ENCODE data around the gene KIF26A. TPM values are rescaled to one million over a fixed set of nuclear protein-coding genes. Genes with fewer than 3 reads are reported as not detected.

KIF26A gene
- polyA plus RNA-seq, 4 donors: 0.27 to 8.6 (median 4.8) TPM; not detected in 1

DNA sequence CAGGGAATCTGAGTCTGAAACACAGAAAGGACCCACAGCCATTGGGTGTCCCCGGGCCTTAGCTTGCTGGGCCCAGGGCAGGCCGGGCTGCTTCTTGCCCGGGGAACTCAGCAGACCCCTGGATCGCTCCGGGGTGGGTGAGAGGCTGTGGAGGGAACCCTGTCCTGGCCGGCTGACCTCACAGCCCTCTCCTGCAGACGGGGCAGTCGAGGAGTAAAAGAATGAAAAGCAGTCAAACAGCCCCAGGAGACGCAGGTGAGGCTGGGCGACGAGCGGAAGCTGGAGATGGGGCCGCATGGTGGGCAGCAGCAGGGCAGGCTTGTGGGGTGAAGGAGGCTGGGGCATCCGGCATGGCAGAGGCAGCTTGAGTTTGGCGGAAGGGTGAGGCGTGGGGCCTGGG lies 57.0 kb downstream of the KIF26A start:
- WGBS, 3 donors: 91 to 92% (median 91%) methylated on average over 15 to 16 of the region's 16 CpGs
- FAIRE-seq: no peak
- H3K4me3 ChIP-seq (ENCODE audit: low read depth in 1 of 3, low read length in 3 of 3): no peak overlapping the region

GRCh38 chr14:104195878-104196277 lies 57.5 kb downstream of the KIF26A start:
- DNase-seq (no peak), FAIRE-seq (no peak)
- Histone ChIP-seq H3K36me3 (ENCODE audit: control insufficient read depth in 3 of 3, insufficient read depth in 2 of 3, low read depth in 1 of 3, low read length in 3 of 3) (no peaks in the 10 kb centered on the region), H3K9me3 (ENCODE audit: control insufficient read depth in 2 of 2, insufficient read depth in 1 of 2, low read depth in 1 of 2, low read length in 1 of 2) (no peaks in the 10 kb centered on the region), H3K27ac (ENCODE audit: low read depth in 1 of 3, low read length in 2 of 3) (no peak overlapping the region), H3K4me3 (ENCODE audit: low read depth in 1 of 3, low read length in 3 of 3) (no peak overlapping the region), H3K4me1 (ENCODE audit: control insufficient read depth in 3 of 3, insufficient read depth in 2 of 3, low read depth in 1 of 3, low read length in 2 of 3) (no peaks in the 10 kb centered on the region), H3K27me3 (ENCODE audit: control insufficient read depth in 3 of 3, insufficient read depth in 3 of 3, low read length in 3 of 3) (no peaks in the 10 kb centered on the region)
- WGBS, 3 donors: 15 to 40% (median 36%) methylated on average over 17 of the region's 17 CpGs

More for the DNA sequence above, 57.0 kb downstream of the KIF26A start:
- DNase-seq: no peak
- Histone ChIP-seq H3K27me3 (ENCODE audit: control insufficient read depth in 3 of 3, insufficient read depth in 3 of 3, low read length in 3 of 3) (no peaks in the 10 kb centered on the region), H3K36me3 (ENCODE audit: control insufficient read depth in 3 of 3, insufficient read depth in 2 of 3, low read depth in 1 of 3, low read length in 3 of 3) (no peaks in the 10 kb centered on the region), H3K9me3 (ENCODE audit: control insufficient read depth in 2 of 2, insufficient read depth in 1 of 2, low read depth in 1 of 2, low read length in 1 of 2) (no peaks in the 10 kb centered on the region), H3K4me1 (ENCODE audit: control insufficient read depth in 3 of 3, insufficient read depth in 2 of 3, low read depth in 1 of 3, low read length in 2 of 3) (no peaks in the 10 kb centered on the region), H3K27ac (ENCODE audit: low read depth in 1 of 3, low read length in 2 of 3) (no peak overlapping the region)

DNA sequence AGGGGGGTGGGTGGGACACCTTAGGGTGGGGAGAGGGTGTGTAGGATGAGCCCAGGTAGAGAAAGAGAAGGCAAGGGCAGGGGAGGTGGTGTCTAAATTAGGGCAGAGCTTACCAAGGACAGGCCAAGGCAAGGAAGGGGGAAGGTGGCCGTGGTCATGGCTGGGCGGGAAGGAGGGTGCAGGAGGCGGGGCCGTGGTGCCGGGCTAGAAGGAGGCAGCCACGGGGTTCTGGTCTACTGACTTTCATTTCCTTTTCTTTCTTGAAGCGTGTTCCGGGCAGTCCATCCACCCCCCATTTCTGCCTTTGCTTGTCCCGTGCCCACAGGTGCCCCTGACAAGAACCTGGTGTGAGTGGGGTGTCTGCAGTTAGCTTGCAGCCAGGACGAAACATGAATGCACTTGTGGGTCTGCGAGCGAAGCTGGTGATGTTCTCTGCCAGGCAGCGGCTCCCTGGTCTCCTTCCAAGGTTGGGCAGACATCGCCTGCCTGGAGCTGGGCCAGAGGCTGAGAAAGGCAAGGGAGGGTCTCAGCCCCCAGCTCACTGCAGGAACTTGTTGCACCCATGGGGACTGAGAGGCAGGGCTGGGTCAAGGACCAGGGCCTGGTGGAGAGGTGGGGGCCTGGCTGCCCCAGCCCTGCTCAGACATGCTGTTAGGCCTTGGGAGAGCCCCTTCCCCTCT lies 58.2 kb downstream of the KIF26A start:
- Histone ChIP-seq H3K4me1 (ENCODE audit: control insufficient read depth in 3 of 3, insufficient read depth in 2 of 3, low read depth in 1 of 3, low read length in 2 of 3) (no peaks in the 10 kb centered on the region), H3K27ac (ENCODE audit: low read depth in 1 of 3, low read length in 2 of 3) (no peak overlapping the region), H3K4me3 (ENCODE audit: low read depth in 1 of 3, low read length in 3 of 3) (no peak overlapping the region), H3K27me3 (ENCODE audit: control insufficient read depth in 3 of 3, insufficient read depth in 3 of 3, low read length in 3 of 3) (peaks cover 0 to 3% (median 0%) of the 10 kb centered on the region in 3 donors), H3K36me3 (ENCODE audit: control insufficient read depth in 3 of 3, insufficient read depth in 2 of 3, low read depth in 1 of 3, low read length in 3 of 3) (no peaks in the 10 kb centered on the region), H3K9me3 (ENCODE audit: control insufficient read depth in 2 of 2, insufficient read depth in 1 of 2, low read depth in 1 of 2, low read length in 1 of 2) (no peaks in the 10 kb centered on the region)
- FAIRE-seq: no peak
- DNase-seq: no peak
- WGBS, 3 donors: 34 to 52% (median 38%) methylated on average over 12 to 14 of the region's 14 CpGs

DNA sequence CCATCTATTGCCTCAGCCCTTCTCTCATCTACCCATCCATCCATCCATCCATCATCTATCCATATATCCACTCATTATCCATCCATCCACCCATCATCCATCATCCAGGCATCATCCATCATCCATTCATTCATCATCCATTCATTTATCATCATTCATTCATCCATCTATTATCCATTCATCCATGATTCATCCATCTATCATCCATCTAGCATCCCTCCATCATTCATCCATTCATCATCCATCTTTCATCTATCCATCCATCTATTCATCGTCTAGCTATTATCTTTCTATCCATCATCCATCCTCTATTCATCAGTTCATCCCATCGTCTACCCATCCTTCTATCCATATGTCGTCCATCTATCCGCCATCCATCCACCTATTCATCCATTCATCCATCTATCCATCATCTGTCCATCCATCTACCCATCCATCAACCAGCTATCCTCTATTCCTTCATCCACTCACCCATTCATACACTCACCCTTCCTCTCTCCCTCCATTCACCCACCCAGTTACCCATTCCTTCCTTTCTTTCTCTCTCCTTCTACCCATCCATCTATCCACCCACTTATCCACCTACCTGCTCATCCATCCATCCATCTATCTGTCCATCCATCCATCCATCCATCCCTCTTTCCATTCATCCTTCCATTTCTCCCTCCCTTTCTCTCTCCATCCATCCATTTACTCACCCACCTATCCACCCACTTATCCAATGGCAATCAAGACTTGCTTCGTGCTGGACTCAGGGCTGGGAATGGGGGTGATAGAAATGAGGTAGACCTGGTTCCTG lies 59.3 kb downstream of the KIF26A start:
- DNase-seq: no peak
- Histone ChIP-seq H3K9me3 (ENCODE audit: control insufficient read depth in 2 of 2, insufficient read depth in 1 of 2, low read depth in 1 of 2, low read length in 1 of 2) (no peaks in the 10 kb centered on the region), H3K27me3 (ENCODE audit: control insufficient read depth in 3 of 3, insufficient read depth in 3 of 3, low read length in 3 of 3) (peaks cover 0 to 3% (median 0%) of the 10 kb centered on the region in 3 donors), H3K4me3 (ENCODE audit: low read depth in 1 of 3, low read length in 3 of 3) (no peak overlapping the region), H3K36me3 (ENCODE audit: control insufficient read depth in 3 of 3, insufficient read depth in 2 of 3, low read depth in 1 of 3, low read length in 3 of 3) (no peaks in the 10 kb centered on the region), H3K4me1 (ENCODE audit: control insufficient read depth in 3 of 3, insufficient read depth in 2 of 3, low read depth in 1 of 3, low read length in 2 of 3) (no peaks in the 10 kb centered on the region), H3K27ac (ENCODE audit: low read depth in 1 of 3, low read length in 2 of 3) (no peak overlapping the region)
- 90 to 94% (median 93%) methylated on average over 5 of the region's 5 CpGs for WGBS, 3 donors
- FAIRE-seq: no peak

DNA sequence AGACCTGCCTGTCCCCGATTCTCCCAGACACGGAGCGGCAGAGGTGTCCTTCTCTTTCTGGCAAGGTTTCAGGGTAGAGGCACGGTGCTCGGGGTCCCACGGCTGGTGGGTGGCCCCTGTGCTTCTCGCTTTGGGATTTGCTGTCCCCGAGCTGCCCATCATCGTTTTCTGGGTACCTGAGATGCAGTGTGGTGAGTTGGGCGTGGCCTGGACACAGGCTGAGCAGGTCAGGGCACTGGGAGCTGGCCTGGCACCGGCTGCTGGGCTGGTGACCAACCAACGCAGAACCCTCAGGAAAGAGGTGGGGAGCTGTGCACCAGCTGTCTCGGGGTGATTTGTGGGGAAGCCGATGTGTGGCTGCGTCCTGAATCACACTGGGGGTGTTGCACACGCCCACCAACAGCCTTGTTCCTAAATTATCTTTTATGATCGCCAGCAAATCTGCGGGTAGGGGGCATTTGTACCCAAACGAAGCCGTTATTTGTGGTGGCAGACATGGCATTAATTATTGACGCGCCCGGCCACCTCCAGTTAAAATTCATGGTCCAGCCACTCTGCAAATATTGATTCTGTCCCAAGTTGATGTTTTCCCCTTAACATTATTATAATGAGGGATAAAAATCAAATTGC lies 61.0 kb downstream of the KIF26A start:
- WGBS, 3 donors: 66 to 81% (median 67%) methylated on average over 23 of the region's 23 CpGs
- no peaks in the 10 kb centered on the region for H3K9me3 ChIP-seq (ENCODE audit: control insufficient read depth in 2 of 2, insufficient read depth in 1 of 2, low read depth in 1 of 2, low read length in 1 of 2)
- FAIRE-seq (no peak), DNase-seq (no peak)
- peaks cover 0 to 3% (median 0%) of the 10 kb centered on the region in 3 donors for H3K27me3 ChIP-seq (ENCODE audit: control insufficient read depth in 3 of 3, insufficient read depth in 3 of 3, low read length in 3 of 3)
- H3K27ac ChIP-seq (ENCODE audit: low read depth in 1 of 3, low read length in 2 of 3): no peak overlapping the region
- H3K36me3 ChIP-seq (ENCODE audit: control insufficient read depth in 3 of 3, insufficient read depth in 2 of 3, low read depth in 1 of 3, low read length in 3 of 3): no peaks in the 10 kb centered on the region
- no peaks in the 10 kb centered on the region for H3K4me1 ChIP-seq (ENCODE audit: control insufficient read depth in 3 of 3, insufficient read depth in 2 of 3, low read depth in 1 of 3, low read length in 2 of 3)
- no peak overlapping the region for H3K4me3 ChIP-seq (ENCODE audit: low read depth in 1 of 3, low read length in 3 of 3)

GRCh38 chr14:104200106-104200505 lies 61.7 kb downstream of the KIF26A start:
- FAIRE-seq (no peak), DNase-seq (no peak)
- H3K36me3 ChIP-seq (ENCODE audit: control insufficient read depth in 3 of 3, insufficient read depth in 2 of 3, low read depth in 1 of 3, low read length in 3 of 3): no peaks in the 10 kb centered on the region
- H3K9me3 ChIP-seq (ENCODE audit: control insufficient read depth in 2 of 2, insufficient read depth in 1 of 2, low read depth in 1 of 2, low read length in 1 of 2): no peaks in the 10 kb centered on the region
- no peaks in the 10 kb centered on the region for H3K4me1 ChIP-seq (ENCODE audit: control insufficient read depth in 3 of 3, insufficient read depth in 2 of 3, low read depth in 1 of 3, low read length in 2 of 3)
- H3K4me3 ChIP-seq (ENCODE audit: low read depth in 1 of 3, low read length in 3 of 3): no peak overlapping the region
- H3K27ac ChIP-seq (ENCODE audit: low read depth in 1 of 3, low read length in 2 of 3): no peak overlapping the region
- 77 to 84% (median 84%) methylated on average over 14 of the region's 14 CpGs for WGBS, 3 donors
- peaks cover 0 to 3% (median 0%) of the 10 kb centered on the region in 3 donors for H3K27me3 ChIP-seq (ENCODE audit: control insufficient read depth in 3 of 3, insufficient read depth in 3 of 3, low read length in 3 of 3)

DNA sequence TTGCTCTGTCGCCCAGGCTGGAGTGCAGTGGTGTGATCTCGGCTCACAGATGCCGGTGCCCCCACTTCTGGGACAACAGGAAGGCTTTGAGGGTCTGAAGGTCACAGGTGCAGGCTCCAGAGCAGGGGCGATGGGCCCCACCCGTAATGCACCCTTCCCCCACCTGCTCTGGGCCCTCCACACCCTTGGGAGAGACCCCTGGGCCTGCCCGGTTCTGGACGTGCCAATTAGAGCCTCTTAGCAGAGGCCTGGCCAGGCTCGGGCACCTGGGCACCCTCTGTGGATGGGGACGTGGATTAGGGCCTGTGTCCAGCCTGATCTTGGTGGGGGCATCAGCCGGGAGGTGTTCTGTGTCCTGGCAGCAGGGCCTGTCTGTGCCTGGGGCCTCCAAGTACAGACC lies 62.2 kb downstream of the KIF26A start:
- H3K4me3 ChIP-seq (ENCODE audit: low read depth in 1 of 3, low read length in 3 of 3): no peak overlapping the region
- H3K27ac ChIP-seq (ENCODE audit: low read depth in 1 of 3, low read length in 2 of 3): no peak overlapping the region
- WGBS, 3 donors: 73 to 85% (median 84%) methylated on average over 10 of the region's 10 CpGs
- no peak for FAIRE-seq
- H3K4me1 ChIP-seq (ENCODE audit: control insufficient read depth in 3 of 3, insufficient read depth in 2 of 3, low read depth in 1 of 3, low read length in 2 of 3): no peaks in the 10 kb centered on the region
- DNase-seq: no peak
- no peaks in the 10 kb centered on the region for H3K36me3 ChIP-seq (ENCODE audit: control insufficient read depth in 3 of 3, insufficient read depth in 2 of 3, low read depth in 1 of 3, low read length in 3 of 3)
- H3K27me3 ChIP-seq (ENCODE audit: control insufficient read depth in 3 of 3, insufficient read depth in 3 of 3, low read length in 3 of 3): peaks cover 0 to 3% (median 0%) of the 10 kb centered on the region in 3 donors
- no peaks in the 10 kb centered on the region for H3K9me3 ChIP-seq (ENCODE audit: control insufficient read depth in 2 of 2, insufficient read depth in 1 of 2, low read depth in 1 of 2, low read length in 1 of 2)

DNA sequence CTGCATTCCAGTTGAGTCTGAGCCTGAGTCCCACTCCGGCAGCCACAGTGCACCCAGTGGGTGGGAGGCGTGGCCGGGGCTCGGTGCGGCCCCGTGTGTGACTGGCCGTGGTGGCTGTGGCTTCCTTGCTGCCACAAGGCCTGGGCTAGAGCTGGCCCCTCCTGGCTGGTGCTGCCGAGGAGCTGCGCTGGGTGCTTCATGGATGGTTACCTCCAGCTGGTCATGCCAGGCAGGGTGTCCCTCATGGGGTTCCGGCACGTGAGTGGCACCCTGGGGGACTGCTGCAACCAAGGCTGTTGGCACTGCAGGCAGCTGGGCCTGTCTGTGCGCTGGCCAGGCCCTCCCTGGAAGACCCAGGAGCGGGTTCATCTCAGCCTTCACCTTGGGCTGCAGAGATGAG lies 62.7 kb downstream of the KIF26A start:
- no peaks in the 10 kb centered on the region for H3K9me3 ChIP-seq (ENCODE audit: control insufficient read depth in 2 of 2, insufficient read depth in 1 of 2, low read depth in 1 of 2, low read length in 1 of 2)
- peaks cover 0 to 4% (median 0%) of the 10 kb centered on the region in 3 donors for H3K4me1 ChIP-seq (ENCODE audit: control insufficient read depth in 3 of 3, insufficient read depth in 2 of 3, low read depth in 1 of 3, low read length in 2 of 3)
- 89 to 91% (median 90%) methylated on average over 13 of the region's 13 CpGs for WGBS, 3 donors
- H3K36me3 ChIP-seq (ENCODE audit: control insufficient read depth in 3 of 3, insufficient read depth in 2 of 3, low read depth in 1 of 3, low read length in 3 of 3): no peaks in the 10 kb centered on the region
- peaks cover 0 to 3% (median 0%) of the 10 kb centered on the region in 3 donors for H3K27me3 ChIP-seq (ENCODE audit: control insufficient read depth in 3 of 3, insufficient read depth in 3 of 3, low read length in 3 of 3)
- no peak overlapping the region for H3K27ac ChIP-seq (ENCODE audit: low read depth in 1 of 3, low read length in 2 of 3)
- H3K4me3 ChIP-seq (ENCODE audit: low read depth in 1 of 3, low read length in 3 of 3): no peak overlapping the region
- no peak for DNase-seq
- no peak for FAIRE-seq
